ENCODE results near the gene SLC24A4. TPM values are rescaled to one million over a fixed set of nuclear protein-coding genes. Genes with fewer than 3 reads are reported as not detected.
A peak's percentile ranks its signal among the peaks of the same experiment; 100 is the strongest.

SLC24A4 gene
- total RNA-seq, 6 donors from 2014 or later = 0.49 to 5.7 (median 2.0) TPM

- WGBS, 2 donors = 54 to 60% methylated on average over 10 of the region's 10 CpGs
- no peaks in the 10 kb centered on the region for H3K9me3 ChIP-seq
- no peaks in the 10 kb centered on the region for H3K27me3 ChIP-seq
- peak in 1 of 2 donors; percentile 22 for ATAC-seq (ENCODE audit: low FRiP score in 2 of 2)
- H3K27ac ChIP-seq = peak overlapping the region; percentile 45 to 82 (median 68)
- no peak for DNase-seq
- no peak overlapping the region for H3K4me3 ChIP-seq
- peaks cover 33 to 53% (median 47%) of the 10 kb centered on the region in 4 donors for H3K4me1 ChIP-seq
- H3K36me3 ChIP-seq = no peaks in the 10 kb centered on the region
- TF ChIP-seq CTCF (IDR thresholded peaks at IDR 0.05) = no peak
- peak in 1 of 4 donors; percentile 12 for TF ChIP-seq POLR2A (IDR thresholded peaks at IDR 0.05)
Observed at GRCh38 chr14:92487513-92488133, 164.7 kb downstream of the SLC24A4 start.

- Histone ChIP-seq H3K9me3 (no peaks in the 10 kb centered on the region), H3K27me3 (no peaks in the 10 kb centered on the region), H3K4me1 (peaks cover 33 to 59% (median 48%) of the 10 kb centered on the region in 4 donors), H3K36me3 (no peaks in the 10 kb centered on the region), H3K4me3 (no peak overlapping the region), H3K27ac (peak overlapping the region; percentile 60 to 82 (median 76))
- TF ChIP-seq POLR2A (IDR thresholded peaks at IDR 0.05) = no peak
- TF ChIP-seq CTCF (IDR thresholded peaks at IDR 0.05) = no peak
- no peak for TF ChIP-seq EP300 (IDR thresholded peaks at IDR 0.05)
- TF ChIP-seq POLR2AphosphoS5 (IDR thresholded peaks at IDR 0.05) = no peak
- 84 to 85% methylated on average over 11 to 21 of the region's 21 CpGs for WGBS, 2 donors
- ATAC-seq (ENCODE audit: low FRiP score in 2 of 2) = no peak
- DNase-seq = no peak
Observed at GRCh38 chr14:92489394-92490238, 166.7 kb downstream of the SLC24A4 start.

- DNase-seq (no peak), ATAC-seq (ENCODE audit: low FRiP score in 2 of 2) (peak in 1 of 2 donors; percentile 38)
- 59 to 63% methylated on average over 9 to 17 of the region's 17 CpGs for WGBS, 2 donors
- no peak overlapping the region for H3K4me3 ChIP-seq
- peaks cover 33 to 59% (median 48%) of the 10 kb centered on the region in 4 donors for H3K4me1 ChIP-seq
- peak overlapping the region; percentile 60 to 82 (median 76) for H3K27ac ChIP-seq
- TF ChIP-seq EP300 (IDR thresholded peaks at IDR 0.05) = peak in 1 of 4 donors; percentile 64
- TF ChIP-seq CTCF (IDR thresholded peaks at IDR 0.05) = no peak
- no peak for TF ChIP-seq POLR2A (IDR thresholded peaks at IDR 0.05)
- peak in 1 of 2 donors; percentile 63 for TF ChIP-seq POLR2AphosphoS5 (IDR thresholded peaks at IDR 0.05)
- no peaks in the 10 kb centered on the region for H3K27me3 ChIP-seq
- no peaks in the 10 kb centered on the region for H3K36me3 ChIP-seq
- H3K9me3 ChIP-seq = no peaks in the 10 kb centered on the region
Observed at GRCh38 chr14:92490239-92490959, 167.4 kb downstream of the SLC24A4 start.

- WGBS, 2 donors = 81 to 82% methylated on average over 8 of the region's 8 CpGs
- no peaks in the 10 kb centered on the region for H3K27me3 ChIP-seq
- peaks cover 32 to 59% (median 49%) of the 10 kb centered on the region in 4 donors for H3K4me1 ChIP-seq
- H3K9me3 ChIP-seq = no peaks in the 10 kb centered on the region
- DNase-seq = no peak
- no peak for ATAC-seq (ENCODE audit: low FRiP score in 2 of 2)
- H3K27ac ChIP-seq = peak overlapping the region; percentile 73 to 82 (median 82)
- no peaks in the 10 kb centered on the region for H3K36me3 ChIP-seq
- H3K4me3 ChIP-seq = no peak overlapping the region
- no peak for TF ChIP-seq POLR2A (IDR thresholded peaks at IDR 0.05)
- TF ChIP-seq POLR2AphosphoS5 (IDR thresholded peaks at IDR 0.05) = no peak
- TF ChIP-seq EP300 (IDR thresholded peaks at IDR 0.05) = no peak
- no peak for TF ChIP-seq CTCF (IDR thresholded peaks at IDR 0.05)
Observed at GRCh38 chr14:92491782-92492181, 168.8 kb downstream of the SLC24A4 start.

Data from upper lobe of left lung (tissue), 6 donors.